A549 (cell line): ENCODE data around the gene ZNF23. TPM values are rescaled to one million over a fixed set of nuclear protein-coding genes. Genes with fewer than 3 reads are reported as not detected.

Experiments used
- ATAC-seq, 2 experiments: fragments of 200-7000 bp in 1 of 2; fragments of >200 bp in 1 of 2; cut with Nextera tagmentation in 1 of 2; cut with Tn5 transposase in 1 of 2; 3 replicates each; pipeline versions ENCODE4 v1.8.0 to v1.9.1; 2018 to 2020; ENCODE audit warnings: mild to moderate bottlenecking in 1 of 2, moderate library complexity in 1 of 2
- CTCF ChIA-PET: fragments of 300-600 bp; sonication (Branson Sonifier 250); formaldehyde crosslinking; extraction: SDS; loops from one replicate; lab custom pipeline; 2021; ENCODE audit warnings: antibody characterized with exemption, inconsistent platforms; lab: Yijun Ruan, JAX
- POLR2A ChIA-PET: fragments of 350-600 bp; formaldehyde crosslinking; extraction: SDS; loops from one replicate; lab custom pipeline; 2021; ENCODE audit warnings: antibody characterized with exemption, inconsistent platforms; lab: Yijun Ruan, JAX
- DNase-seq, 2 experiments: peaks; one replicate each; pipeline versions ENCODE4 v3.0.0 to v3.0.0-alpha.2; 2011 to 2016; ENCODE audit warnings: low read depth in 1 of 2, low spot score in 1 of 2
- FAIRE-seq: peaks from 2 replicates; lab custom pipeline; 2011; peaks lifted over from hg19 to GRCh38; lab: Jason Lieb, UNC
- H3K27ac ChIP-seq, 2 experiments: fragments of >200 bp; sonication (Bioruptor Twin); formaldehyde crosslinking; 3 replicates each; pipeline ENCODE4 v1.5.1; 2016 to 2017
- H3K4me1 ChIP-seq: fragments of >200 bp; sonication (Bioruptor Twin); formaldehyde crosslinking; 3 replicates; pipeline ENCODE4 v1.6.1; 2016
- H3K4me2 ChIP-seq: fragments of >200 bp; sonication (Bioruptor Twin); formaldehyde crosslinking; 3 replicates; pipeline ENCODE4 v1.6.1; 2016
- H3K4me3 ChIP-seq: fragments of >200 bp; sonication (Bioruptor Twin); formaldehyde crosslinking; 3 replicates; pipeline ENCODE4 v1.5.1; 2016
- H3K9me3 ChIP-seq: fragments of >200 bp; sonication (Bioruptor Twin); formaldehyde crosslinking; 3 replicates; pipeline ENCODE4 v1.6.1; 2016
- BHLHE40 ChIP-seq: IDR thresholded peaks from 2 replicates; pipeline ENCODE4 v1.6.1; 2012; ENCODE audit warnings: low read depth, low read length, inconsistent platforms
- EHF ChIP-seq: fragments of 250-450 bp; sonication (Bioruptor Pico); IDR thresholded peaks from 2 replicates; pipeline ENCODE4 v1.5.0; 2020; ENCODE audit warnings: mild to moderate bottlenecking
- EP300 ChIP-seq, 2 experiments: fragments of >200 bp; sonication (Bioruptor Twin); formaldehyde crosslinking; IDR thresholded peaks; 2 replicates in 1 of 2; 3 replicates in 1 of 2; pipeline ENCODE4 v1.6.1; 2016 to 2017
- FOSB ChIP-seq: fragments of 250-450 bp; sonication (Bioruptor Pico); IDR thresholded peaks from 2 replicates; pipeline ENCODE4 v1.5.0; 2020; ENCODE audit warnings: mild to moderate bottlenecking, moderate library complexity
- FOSL2 ChIP-seq, 2 experiments: fragments of 450-650 bp in 1 of 2; fragments of >200 bp in 1 of 2; sonication (Bioruptor Twin) in 1 of 2; formaldehyde crosslinking; IDR thresholded peaks; 2 replicates each; pipeline versions ENCODE4 v1.5.0 to v1.6.1; 2016 to 2020; ENCODE audit warnings: mild to moderate bottlenecking in 1 of 2, moderate library complexity in 1 of 2
- HDAC2 ChIP-seq: fragments of 200-600 bp; sonication (generic); IDR thresholded peaks from 2 replicates; pipeline ENCODE4 v1.6.1; 2016
- HEYL ChIP-seq: fragments of 250-450 bp; sonication (Bioruptor Pico); IDR thresholded peaks from 2 replicates; pipeline ENCODE4 v1.8.0; 2021; ENCODE audit warnings: mild to moderate bottlenecking, moderate library complexity
- HOXA7 ChIP-seq: fragments of 250-450 bp; sonication (Bioruptor Pico); IDR thresholded peaks from 2 replicates; pipeline ENCODE4 v1.5.0; 2020; ENCODE audit warnings: mild to moderate bottlenecking, moderate library complexity
- MAZ ChIP-seq: fragments of 150-350 bp; IDR thresholded peaks from 2 replicates; pipeline ENCODE4 v1.6.1; 2014; ENCODE audit warnings: antibody characterized with exemption, low read depth, low read length, borderline replicate concordance
- NFE2L2 ChIP-seq: fragments of 150-350 bp; conservative IDR thresholded peaks from 2 replicates; pipeline ENCODE4 v1.6.1; 2014; ENCODE audit warnings: low read length
- NR3C1 ChIP-seq: fragments of >200 bp; sonication (Bioruptor Twin); formaldehyde crosslinking; IDR thresholded peaks from 3 replicates; pipeline ENCODE4 v1.6.1; 2017
- RAD21 ChIP-seq, 2 experiments: fragments of >200 bp in 1 of 2; sonication (Bioruptor Twin) in 1 of 2; formaldehyde crosslinking in 1 of 2; IDR thresholded peaks in 1 of 2; conservative IDR thresholded peaks in 1 of 2; 2 replicates in 1 of 2; 3 replicates in 1 of 2; pipeline ENCODE4 v1.6.1; 2012 to 2018; ENCODE audit warnings: inconsistent platforms in 1 of 2
- SREBF2 ChIP-seq: fragments of 450-650 bp; IDR thresholded peaks from 2 replicates; pipeline ENCODE4 v1.6.1; 2014; ENCODE audit warnings: mild to moderate bottlenecking, moderate library complexity
- ZSCAN20 ChIP-seq: fragments of 250-450 bp; sonication (Bioruptor Pico); IDR thresholded peaks from 2 replicates; pipeline ENCODE4 v1.8.0; 2022; ENCODE audit warnings: mild to moderate bottlenecking, moderate library complexity
- WGBS: methylation state at CpG from one replicate; pipeline ENCODE4 v1.1.6; 2017; ENCODE audit errors: missing lambda C conversion rate; 5-methylcytosine and 5-hydroxymethylcytosine counted together
- polyA plus RNA-seq, 4 experiments: library from polyadenylated mRNA; depleted of rRNA in 3 of 4; stranded (reverse); fragments of >200 nt; fragmentation: RNase III in 1 of 4; extraction: RNeasy Plus Mini Kit Qiagen cat#74134 plus additional on column Dnase treatment in 1 of 4; gene quantifications; 2 replicates in 3 of 4; 3 replicates in 1 of 4; pipeline ENCODE4 v1.2.3, GENCODE V29; 2011 to 2017
- TF ChIP-seq, protein P1 (sequence below): IDR thresholded peaks from 2 replicates; pipeline ENCODE4 v1.6.1; 2012; ENCODE audit warnings: low read depth, borderline replicate concordance
- TF ChIP-seq, protein P2 (sequence below): fragments of >200 bp; sonication (Bioruptor Twin); formaldehyde crosslinking; IDR thresholded peaks from 3 replicates; pipeline ENCODE4 v1.5.1; 2016
- TF ChIP-seq, protein P3 (sequence below): fragments of >200 bp; sonication (Bioruptor Twin); formaldehyde crosslinking; IDR thresholded peaks from 2 replicates; pipeline ENCODE4 v1.6.1; 2016
- TF ChIP-seq, protein P4 (sequence below): fragments of 450-650 bp; IDR thresholded peaks from 2 replicates; pipeline ENCODE4 v1.6.1; 2014; ENCODE audit warnings: antibody characterized with exemption
- TF ChIP-seq, protein P5 (sequence below): fragments of 250-450 bp; sonication (Bioruptor Pico); IDR thresholded peaks from 2 replicates; pipeline ENCODE4 v1.5.0; 2020; ENCODE audit warnings: low read depth, mild to moderate bottlenecking, moderate library complexity

ZNF23 gene
- polyA plus RNA-seq, 2 of the 4 experiments (the other 2 are of a cell fraction): 7.1 to 8.7 TPM

DNA sequence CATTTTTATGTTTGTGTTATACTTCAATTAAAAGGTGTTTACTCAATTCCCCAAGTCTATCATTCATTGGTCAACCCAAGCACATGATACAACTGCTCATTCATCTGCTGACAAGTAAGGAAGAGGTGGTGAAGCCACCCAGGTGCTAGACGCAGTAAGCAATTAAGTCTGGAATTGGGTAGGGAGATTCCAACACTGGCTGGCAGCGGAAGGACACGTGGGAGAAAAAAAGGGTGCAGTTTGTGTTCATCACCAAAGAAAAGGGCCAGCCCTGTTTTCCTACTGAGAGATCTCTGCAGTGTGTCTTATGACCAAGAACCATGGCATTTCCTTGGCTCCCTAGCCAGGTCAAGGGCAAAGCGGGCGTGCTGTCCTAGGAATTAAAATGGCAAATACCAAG, 11.8 kb upstream of the ZNF23 start:
- Histone ChIP-seq H3K4me1 (no peaks in the 10 kb centered on the region), H3K4me3 (no peak overlapping the region), H3K9me3 (peaks cover 18% of the 10 kb centered on the region; the same call in 1 of the 3 replicates), H3K4me2 (no peak overlapping the region), H3K27ac (no peak overlapping the region)
- WGBS: 65% methylated on average over 5 of the region's 5 CpGs
- ATAC-seq (no peak), DNase-seq (no peak), FAIRE-seq (no peak)
- ChIA-PET CTCF (interaction anchor here (1.2 to 1.9 kb wide), 4 partner anchors 26 to 137 kb away, joined by 3 to 9 read pairs (median 5); no protein-coding TSS in a partner anchor), POLR2A (interaction anchor here (1.1 to 1.2 kb wide), 2 partner anchors 10 to 12 kb away, joined by 4 read pairs; partner anchors contain the start of gene ZNF23)
- no peak for TF ChIP-seq FOSB
- TF ChIP-seq NR3C1: no peak
- TF ChIP-seq EHF (CRISPR knock-in tag): no peak
- TF ChIP-seq NFE2L2: no peak
- TF ChIP-seq, protein P1, sequence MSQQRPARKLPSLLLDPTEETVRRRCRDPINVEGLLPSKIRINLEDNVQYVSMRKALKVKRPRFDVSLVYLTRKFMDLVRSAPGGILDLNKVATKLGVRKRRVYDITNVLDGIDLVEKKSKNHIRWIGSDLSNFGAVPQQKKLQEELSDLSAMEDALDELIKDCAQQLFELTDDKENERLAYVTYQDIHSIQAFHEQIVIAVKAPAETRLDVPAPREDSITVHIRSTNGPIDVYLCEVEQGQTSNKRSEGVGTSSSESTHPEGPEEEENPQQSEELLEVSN: no peak

DNA sequence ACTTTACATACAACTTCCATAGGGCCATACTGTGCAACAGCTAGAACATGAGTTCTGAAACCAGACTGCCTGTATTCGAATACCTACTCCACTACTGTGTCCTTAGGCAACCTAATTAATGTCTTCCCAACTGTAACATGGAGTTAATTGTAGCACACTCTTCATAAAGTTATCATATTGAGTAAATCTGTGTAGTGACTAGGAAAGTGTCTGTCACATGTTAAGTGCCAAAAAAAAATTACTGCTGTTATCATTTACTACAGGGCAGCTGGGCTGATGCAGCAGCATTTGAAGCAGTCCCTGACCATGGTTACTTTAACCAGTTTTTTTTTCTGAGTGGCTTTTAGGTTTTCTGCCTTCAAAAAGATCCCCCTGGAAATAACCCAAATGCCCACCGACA, 10.9 kb upstream of the ZNF23 start:
- Histone ChIP-seq H3K9me3 (peaks cover 18% of the 10 kb centered on the region; the same call in 1 of the 3 replicates), H3K4me2 (no peak overlapping the region), H3K4me1 (no peaks in the 10 kb centered on the region), H3K4me3 (no peak overlapping the region), H3K27ac (no peak overlapping the region)
- ChIA-PET POLR2A (no interaction called here), CTCF (interaction anchor here (0.9 to 1.5 kb wide), 3 partner anchors 8 to 60 kb away, joined by 3 to 5 read pairs (median 4); no protein-coding TSS in a partner anchor)
- WGBS: 76% methylated on average over 2 of the region's 2 CpGs
- TF ChIP-seq, protein P2, sequence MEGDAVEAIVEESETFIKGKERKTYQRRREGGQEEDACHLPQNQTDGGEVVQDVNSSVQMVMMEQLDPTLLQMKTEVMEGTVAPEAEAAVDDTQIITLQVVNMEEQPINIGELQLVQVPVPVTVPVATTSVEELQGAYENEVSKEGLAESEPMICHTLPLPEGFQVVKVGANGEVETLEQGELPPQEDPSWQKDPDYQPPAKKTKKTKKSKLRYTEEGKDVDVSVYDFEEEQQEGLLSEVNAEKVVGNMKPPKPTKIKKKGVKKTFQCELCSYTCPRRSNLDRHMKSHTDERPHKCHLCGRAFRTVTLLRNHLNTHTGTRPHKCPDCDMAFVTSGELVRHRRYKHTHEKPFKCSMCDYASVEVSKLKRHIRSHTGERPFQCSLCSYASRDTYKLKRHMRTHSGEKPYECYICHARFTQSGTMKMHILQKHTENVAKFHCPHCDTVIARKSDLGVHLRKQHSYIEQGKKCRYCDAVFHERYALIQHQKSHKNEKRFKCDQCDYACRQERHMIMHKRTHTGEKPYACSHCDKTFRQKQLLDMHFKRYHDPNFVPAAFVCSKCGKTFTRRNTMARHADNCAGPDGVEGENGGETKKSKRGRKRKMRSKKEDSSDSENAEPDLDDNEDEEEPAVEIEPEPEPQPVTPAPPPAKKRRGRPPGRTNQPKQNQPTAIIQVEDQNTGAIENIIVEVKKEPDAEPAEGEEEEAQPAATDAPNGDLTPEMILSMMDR: no peak
- TF ChIP-seq BHLHE40: no peak
- TF ChIP-seq, protein P3, sequence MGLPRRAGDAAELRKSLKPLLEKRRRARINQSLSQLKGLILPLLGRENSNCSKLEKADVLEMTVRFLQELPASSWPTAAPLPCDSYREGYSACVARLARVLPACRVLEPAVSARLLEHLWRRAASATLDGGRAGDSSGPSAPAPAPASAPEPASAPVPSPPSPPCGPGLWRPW: no peak
- TF ChIP-seq HOXA7 (CRISPR knock-in tag): no peak
- TF ChIP-seq ZSCAN20 (CRISPR knock-in tag): no peak
- no peak for TF ChIP-seq NFE2L2
- TF ChIP-seq, protein P1: no peak
- no peak for TF ChIP-seq HEYL (CRISPR knock-in tag)
- TF ChIP-seq FOSL2 (IDR thresholded peaks at IDR 0.05): no peak
- TF ChIP-seq FOSL2 (CRISPR knock-in tag; IDR thresholded peaks at IDR 0.05): no peak
- TF ChIP-seq, protein P4, sequence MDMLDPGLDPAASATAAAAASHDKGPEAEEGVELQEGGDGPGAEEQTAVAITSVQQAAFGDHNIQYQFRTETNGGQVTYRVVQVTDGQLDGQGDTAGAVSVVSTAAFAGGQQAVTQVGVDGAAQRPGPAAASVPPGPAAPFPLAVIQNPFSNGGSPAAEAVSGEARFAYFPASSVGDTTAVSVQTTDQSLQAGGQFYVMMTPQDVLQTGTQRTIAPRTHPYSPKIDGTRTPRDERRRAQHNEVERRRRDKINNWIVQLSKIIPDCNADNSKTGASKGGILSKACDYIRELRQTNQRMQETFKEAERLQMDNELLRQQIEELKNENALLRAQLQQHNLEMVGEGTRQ: no peak
- no peak for TF ChIP-seq HDAC2
- TF ChIP-seq RAD21 (conservative IDR thresholded peaks at IDR 0.05 in 1 of 2, IDR thresholded peaks at IDR 0.05 in 1 of 2): no peak
- no peak for TF ChIP-seq EHF (CRISPR knock-in tag)
- TF ChIP-seq, protein P5, sequence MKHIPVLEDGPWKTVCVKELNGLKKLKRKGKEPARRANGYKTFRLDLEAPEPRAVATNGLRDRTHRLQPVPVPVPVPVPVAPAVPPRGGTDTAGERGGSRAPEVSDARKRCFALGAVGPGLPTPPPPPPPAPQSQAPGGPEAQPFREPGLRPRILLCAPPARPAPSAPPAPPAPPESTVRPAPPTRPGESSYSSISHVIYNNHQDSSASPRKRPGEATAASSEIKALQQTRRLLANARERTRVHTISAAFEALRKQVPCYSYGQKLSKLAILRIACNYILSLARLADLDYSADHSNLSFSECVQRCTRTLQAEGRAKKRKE (CRISPR knock-in tag): no peak
- no peak for TF ChIP-seq MAZ
- TF ChIP-seq SREBF2: no peak
- no peak for TF ChIP-seq EP300 (IDR thresholded peaks at IDR 0.05)
- DNase-seq: no peak
- ATAC-seq: no peak
- FAIRE-seq: no peak
